Vagina (tissue), 2 donors: Measurements from ENCODE around the gene CATSPERB. TPM values are rescaled to one million over a fixed set of nuclear protein-coding genes. Genes with fewer than 3 reads are reported as not detected.

Source experiments
- DNase-seq, 2 donors: peaks; one replicate each; pipeline ENCODE4 v3.0.0-alpha.2; 2017; ENCODE audit errors: extremely low spot score in 2 of 2
- H3K27ac ChIP-seq: fragments of 200-600 bp; sonication (generic); one replicate; pipeline ENCODE4 v1.5.1; 2019
- H3K27me3 ChIP-seq: fragments of 200-600 bp; sonication (generic); one replicate; pipeline ENCODE4 v1.5.1; 2019
- H3K36me3 ChIP-seq, 2 donors: fragments of 200-600 bp; sonication (generic); one replicate each; pipeline ENCODE4 v1.5.1; 2017 to 2019
- H3K4me1 ChIP-seq: fragments of 200-600 bp; sonication (generic); one replicate; pipeline ENCODE4 v1.5.1; 2019
- H3K4me3 ChIP-seq, 2 donors: fragments of 200-600 bp; sonication (generic); 1 replicate in 1 of 2; 2 replicates in 1 of 2; pipeline ENCODE4 v1.5.1; 2016 to 2019
- H3K9me3 ChIP-seq: fragments of 200-600 bp; sonication (generic); one replicate; pipeline ENCODE4 v1.5.1; 2019
- CTCF ChIP-seq, 3 experiments: fragments of 450-650 bp in 2 of 3; fragments of 200-600 bp in 1 of 3; sonication (generic) in 1 of 3; IDR thresholded peaks; one replicate each; pipeline ENCODE4 v1.5.1; 2017 to 2019; ENCODE audit warnings: antibody characterized with exemption in 3 of 3, mild to moderate bottlenecking in 2 of 3, moderate library complexity in 2 of 3
- POLR2A ChIP-seq, 2 donors: fragments of 450-650 bp; IDR thresholded peaks; one replicate each; pipeline ENCODE4 v1.6.1; 2017; ENCODE audit warnings: antibody characterized with exemption in 2 of 2, mild to moderate bottlenecking in 2 of 2, moderate library complexity in 2 of 2
- POLR2AphosphoS5 ChIP-seq, 2 donors: sonication (generic); formaldehyde crosslinking; IDR thresholded peaks; one replicate each; pipeline ENCODE4 v1.9.0; 2017; ENCODE audit warnings: antibody characterized with exemption in 2 of 2, mild to moderate bottlenecking in 2 of 2, low read depth in 1 of 2; ENCODE audit not compliant: insufficient read depth in 1 of 2
- intact Hi-C: fragments of 100-400 bp; cut with DNase I; formaldehyde crosslinking; loops from one replicate; pipeline ENCODE4 v1.15.1; 2023
- total RNA-seq: library from RNA; depleted of rRNA; stranded (reverse); fragments of >200 nt; gene quantifications from one replicate; pipeline ENCODE4 v1.2.3, GENCODE V29; 2016

Gene CATSPERB
- total RNA-seq, 1 donor from 2014 or later, result 5.2 TPM

GRCh38 chr14:91752961-91753360 lies 21.1 kb upstream of the CATSPERB start:
- TF ChIP-seq POLR2AphosphoS5 (IDR thresholded peaks at IDR 0.05; ENCODE audit: insufficient read depth in 1 of 2, low read depth in 1 of 2) (no peak), POLR2A (IDR thresholded peaks at IDR 0.05) (no peak), CTCF (IDR thresholded peaks at IDR 0.05) (no peak)
- H3K9me3 ChIP-seq, result no peaks in the 10 kb centered on the region
- intact Hi-C loops, result no loop called here

GRCh38 chr14:91751719-91752118 lies 19.8 kb upstream of the CATSPERB start:
- Histone ChIP-seq H3K9me3 (no peaks in the 10 kb centered on the region), H3K4me3 (no peak overlapping the region), H3K27ac (no peak overlapping the region), H3K4me1 (no peaks in the 10 kb centered on the region), H3K36me3 (no peaks in the 10 kb centered on the region), H3K27me3 (no peaks in the 10 kb centered on the region)
- intact Hi-C loops, result no loop called here
- DNase-seq, result no peak
- TF ChIP-seq POLR2AphosphoS5 (IDR thresholded peaks at IDR 0.05; ENCODE audit: insufficient read depth in 1 of 2, low read depth in 1 of 2), result no peak
- no peak for TF ChIP-seq CTCF (IDR thresholded peaks at IDR 0.05)
- no peak for TF ChIP-seq POLR2A (IDR thresholded peaks at IDR 0.05)

More at GRCh38 chr14:91752961-91753360, 21.1 kb upstream of the CATSPERB start:
- Histone ChIP-seq H3K36me3 (no peaks in the 10 kb centered on the region), H3K27ac (no peak overlapping the region), H3K4me1 (no peaks in the 10 kb centered on the region), H3K27me3 (no peaks in the 10 kb centered on the region), H3K4me3 (no peak overlapping the region)
- DNase-seq, result no peak

DNA sequence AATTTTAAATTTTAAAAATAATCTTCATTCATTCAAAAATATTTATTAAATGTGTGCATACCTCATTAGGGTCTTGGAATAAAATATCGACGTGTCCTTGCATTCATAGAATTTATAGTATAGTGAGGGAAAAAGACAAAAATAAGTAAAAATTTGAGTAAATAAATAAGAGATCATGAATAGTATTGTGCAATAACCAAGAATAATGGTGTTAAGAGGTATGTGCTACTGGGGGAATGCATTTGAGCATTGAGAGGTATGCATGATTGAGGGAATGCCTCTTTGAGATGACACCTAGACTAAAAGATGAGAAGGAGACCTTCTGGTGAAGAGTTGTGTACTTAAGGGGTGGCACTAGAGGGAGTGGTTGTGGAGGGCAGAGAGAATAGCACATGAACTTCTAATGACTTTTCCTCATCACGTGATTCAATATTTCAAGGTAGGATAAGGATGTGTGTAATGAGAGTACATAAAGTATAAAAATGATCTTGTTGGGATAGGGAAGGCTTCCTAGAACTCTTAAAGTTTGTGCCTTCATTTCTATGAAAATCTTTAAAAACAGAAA lies 18.8 kb upstream of the CATSPERB start:
- Histone ChIP-seq H3K36me3 (no peaks in the 10 kb centered on the region), H3K9me3 (no peaks in the 10 kb centered on the region), H3K27me3 (no peaks in the 10 kb centered on the region), H3K27ac (no peak overlapping the region), H3K4me3 (no peak overlapping the region), H3K4me1 (no peaks in the 10 kb centered on the region)
- DNase-seq, result no peak
- TF ChIP-seq POLR2AphosphoS5 (IDR thresholded peaks at IDR 0.05; ENCODE audit: insufficient read depth in 1 of 2, low read depth in 1 of 2) (no peak), POLR2A (IDR thresholded peaks at IDR 0.05) (no peak), CTCF (IDR thresholded peaks at IDR 0.05) (no peak)
- intact Hi-C loops, result no loop called here

- no peaks in the 10 kb centered on the region for H3K36me3 ChIP-seq
- DNase-seq, result no peak
- no peaks in the 10 kb centered on the region for H3K27me3 ChIP-seq
- no peak overlapping the region for H3K4me3 ChIP-seq
- H3K9me3 ChIP-seq, result no peaks in the 10 kb centered on the region
- TF ChIP-seq CTCF (IDR thresholded peaks at IDR 0.05), result no peak
- no peak for TF ChIP-seq POLR2A (IDR thresholded peaks at IDR 0.05)
- TF ChIP-seq POLR2AphosphoS5 (IDR thresholded peaks at IDR 0.05; ENCODE audit: insufficient read depth in 1 of 2, low read depth in 1 of 2), result no peak
- H3K27ac ChIP-seq, result no peak overlapping the region
- intact Hi-C loops, result no loop called here
- no peaks in the 10 kb centered on the region for H3K4me1 ChIP-seq
Observed at GRCh38 chr14:91749868-91750267, 18.0 kb upstream of the CATSPERB start.

DNA sequence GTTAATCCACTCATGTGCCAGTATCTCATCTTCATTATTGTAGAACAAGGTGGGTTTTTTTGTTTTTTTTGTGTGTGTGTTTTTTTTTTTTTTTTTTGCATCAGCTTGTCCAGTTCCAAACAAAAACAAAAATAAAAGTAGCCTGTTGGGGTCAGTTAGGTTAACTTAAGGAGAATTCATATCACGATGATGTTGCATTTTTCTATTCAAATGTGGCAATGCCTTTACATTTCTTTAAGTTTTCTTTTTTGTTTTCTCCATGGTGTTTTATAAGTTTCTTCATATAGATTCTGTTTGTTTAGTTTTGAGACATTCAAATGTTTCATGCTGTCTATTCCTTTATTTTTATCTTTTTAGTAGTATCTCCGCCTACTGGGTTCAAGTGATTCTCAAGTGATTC lies 16.2 kb upstream of the CATSPERB start:
- Histone ChIP-seq H3K27me3 (no peaks in the 10 kb centered on the region), H3K4me3 (no peak overlapping the region), H3K4me1 (no peaks in the 10 kb centered on the region), H3K9me3 (no peaks in the 10 kb centered on the region), H3K36me3 (no peaks in the 10 kb centered on the region), H3K27ac (no peak overlapping the region)
- DNase-seq, result no peak
- TF ChIP-seq CTCF (IDR thresholded peaks at IDR 0.05) (no peak), POLR2A (IDR thresholded peaks at IDR 0.05) (no peak), POLR2AphosphoS5 (IDR thresholded peaks at IDR 0.05; ENCODE audit: insufficient read depth in 1 of 2, low read depth in 1 of 2) (no peak)
- intact Hi-C loops, result no loop called here
